A673 (cell line): ENCODE measurements around the gene NPAS2.

Experiments used
- CTCF ChIP-seq: fragments of 300-800, 200-600 bp; sonication (generic); conservative IDR thresholded peaks from 2 replicates; pipeline ENCODE4 v1.5.1; 2017; ENCODE audit warnings: low read depth, mild to moderate bottlenecking, antibody characterized with exemption, low read length, moderate library complexity, mixed read lengths
- EZH2 ChIP-seq: fragments of 200-600 bp; sonication (generic); IDR thresholded peaks from 2 replicates; pipeline ENCODE4 v1.6.1; 2017; ENCODE audit warnings: borderline replicate concordance, low read depth, mild to moderate bottlenecking, mixed read lengths, antibody characterized with exemption, low read length; ENCODE audit not compliant: poor library complexity, severe bottlenecking

- no peak for TF ChIP-seq CTCF
- TF ChIP-seq EZH2, result no peak
These were observed 206.3 kb downstream of the NPAS2 start for GRCh38 chr2:101026253-101026701.
